Endothelial cell (in vitro differentiated cells): ENCODE data around the gene CEP152. TPM values are rescaled to one million over a fixed set of nuclear protein-coding genes. Genes with fewer than 3 reads are reported as not detected.

Source experiments
- DNase-seq: peaks from one replicate; pipeline ENCODE4 v3.0.0; 2021; ENCODE audit warnings: low spot score
- H3K27ac Mint-ChIP-seq: one replicate; pipeline ENCODE4 v1.8.0; 2021; ENCODE audit warnings: mixed read lengths, inconsistent platforms; ENCODE audit not compliant: unreplicated experiment
- H3K27me3 Mint-ChIP-seq: one replicate; pipeline ENCODE4 v1.8.0; 2021; ENCODE audit warnings: mild to moderate bottlenecking, moderate library complexity, mixed read lengths, inconsistent platforms; ENCODE audit not compliant: unreplicated experiment
- H3K36me3 Mint-ChIP-seq: one replicate; pipeline ENCODE4 v1.8.0; 2021; ENCODE audit warnings: mild to moderate bottlenecking, low read depth, mixed read lengths, inconsistent platforms; ENCODE audit not compliant: unreplicated experiment
- H3K4me1 Mint-ChIP-seq: one replicate; pipeline ENCODE4 v1.8.0; 2021; ENCODE audit warnings: mild to moderate bottlenecking, mixed read lengths, inconsistent platforms; ENCODE audit not compliant: unreplicated experiment
- H3K4me3 Mint-ChIP-seq: one replicate; pipeline ENCODE4 v1.8.0; 2021; ENCODE audit warnings: mild to moderate bottlenecking, mixed read lengths, inconsistent platforms; ENCODE audit not compliant: unreplicated experiment
- H3K9me3 Mint-ChIP-seq: one replicate; pipeline ENCODE4 v1.8.0; 2021; ENCODE audit warnings: mixed read lengths, inconsistent platforms; ENCODE audit not compliant: unreplicated experiment
- total RNA-seq: library from RNA; stranded (reverse); fragmentation: NEBNext Ultra II Directional; extraction: Animal tissue kit (Norgen Biotek cat#: 25700); gene quantifications from one replicate; pipeline ENCODE4 v1.2.1, GENCODE V29; 2021; ENCODE audit not compliant: unreplicated experiment
- TF ChIP-seq, protein P1 (sequence below): fragments of 200-600 bp; sonication (generic); IDR thresholded peaks from one replicate; pipeline ENCODE4 v1.5.0; 2021; ENCODE audit warnings: antibody characterized with exemption; ENCODE audit not compliant: unreplicated experiment

CEP152 gene
- total RNA-seq, 1 donor from 2014 or later, result 4.7 TPM

DNA sequence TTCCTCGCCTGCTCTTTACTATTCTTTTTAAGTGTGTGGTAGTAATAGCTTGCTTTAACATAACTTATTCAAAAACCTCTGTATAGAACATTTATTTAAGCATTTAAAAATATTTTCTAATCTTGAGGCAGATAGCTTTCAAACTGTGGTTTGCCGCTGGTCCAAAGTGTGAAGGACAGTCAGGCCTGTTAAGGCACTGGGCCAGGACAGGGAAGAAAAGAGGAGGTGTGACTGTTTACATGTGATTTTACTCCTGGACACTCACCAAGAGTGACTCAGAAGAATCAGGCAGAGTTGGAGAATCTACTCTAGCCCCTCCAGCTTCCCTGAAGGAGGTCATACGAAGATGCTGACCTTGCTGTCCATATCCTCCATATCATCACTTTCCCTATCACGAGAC is 44.7 kb downstream of the CEP152 start:
- DNase-seq, result no peak
- Mint-ChIP-seq H3K4me1 (no peaks in the 10 kb centered on the region), H3K27ac (no peak overlapping the region), H3K4me3 (no peak overlapping the region), H3K27me3 (no peaks in the 10 kb centered on the region), H3K36me3 (no peaks in the 10 kb centered on the region), H3K9me3 (no peaks in the 10 kb centered on the region)
- TF ChIP-seq, protein P1, sequence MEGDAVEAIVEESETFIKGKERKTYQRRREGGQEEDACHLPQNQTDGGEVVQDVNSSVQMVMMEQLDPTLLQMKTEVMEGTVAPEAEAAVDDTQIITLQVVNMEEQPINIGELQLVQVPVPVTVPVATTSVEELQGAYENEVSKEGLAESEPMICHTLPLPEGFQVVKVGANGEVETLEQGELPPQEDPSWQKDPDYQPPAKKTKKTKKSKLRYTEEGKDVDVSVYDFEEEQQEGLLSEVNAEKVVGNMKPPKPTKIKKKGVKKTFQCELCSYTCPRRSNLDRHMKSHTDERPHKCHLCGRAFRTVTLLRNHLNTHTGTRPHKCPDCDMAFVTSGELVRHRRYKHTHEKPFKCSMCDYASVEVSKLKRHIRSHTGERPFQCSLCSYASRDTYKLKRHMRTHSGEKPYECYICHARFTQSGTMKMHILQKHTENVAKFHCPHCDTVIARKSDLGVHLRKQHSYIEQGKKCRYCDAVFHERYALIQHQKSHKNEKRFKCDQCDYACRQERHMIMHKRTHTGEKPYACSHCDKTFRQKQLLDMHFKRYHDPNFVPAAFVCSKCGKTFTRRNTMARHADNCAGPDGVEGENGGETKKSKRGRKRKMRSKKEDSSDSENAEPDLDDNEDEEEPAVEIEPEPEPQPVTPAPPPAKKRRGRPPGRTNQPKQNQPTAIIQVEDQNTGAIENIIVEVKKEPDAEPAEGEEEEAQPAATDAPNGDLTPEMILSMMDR, result no peak

DNA sequence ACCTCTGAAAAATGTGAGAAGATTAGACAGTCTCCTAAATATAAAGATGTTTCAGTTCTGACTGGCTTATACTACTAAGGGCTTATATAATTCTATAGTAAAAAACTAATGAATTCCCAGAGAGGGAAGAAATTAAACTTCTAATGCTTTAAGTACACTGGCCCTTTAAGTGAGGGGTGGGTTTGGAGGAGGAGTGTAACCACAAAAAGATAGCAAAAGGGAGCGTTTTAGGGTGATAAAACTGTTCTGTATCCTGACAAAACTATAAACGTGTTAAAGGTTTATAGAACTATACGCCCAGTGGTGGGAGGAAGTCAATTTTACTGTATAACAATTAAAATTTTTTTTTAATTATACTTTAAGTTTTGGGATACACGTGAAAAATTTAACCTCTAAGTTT is 45.8 kb downstream of the CEP152 start:
- TF ChIP-seq, protein P1, result no peak
- H3K4me3 Mint-ChIP-seq, result no peak overlapping the region
- H3K36me3 Mint-ChIP-seq, result no peaks in the 10 kb centered on the region
- no peak for DNase-seq
- H3K27ac Mint-ChIP-seq, result no peak overlapping the region
- H3K4me1 Mint-ChIP-seq, result no peaks in the 10 kb centered on the region
- no peaks in the 10 kb centered on the region for H3K27me3 Mint-ChIP-seq
- no peaks in the 10 kb centered on the region for H3K9me3 Mint-ChIP-seq

DNA sequence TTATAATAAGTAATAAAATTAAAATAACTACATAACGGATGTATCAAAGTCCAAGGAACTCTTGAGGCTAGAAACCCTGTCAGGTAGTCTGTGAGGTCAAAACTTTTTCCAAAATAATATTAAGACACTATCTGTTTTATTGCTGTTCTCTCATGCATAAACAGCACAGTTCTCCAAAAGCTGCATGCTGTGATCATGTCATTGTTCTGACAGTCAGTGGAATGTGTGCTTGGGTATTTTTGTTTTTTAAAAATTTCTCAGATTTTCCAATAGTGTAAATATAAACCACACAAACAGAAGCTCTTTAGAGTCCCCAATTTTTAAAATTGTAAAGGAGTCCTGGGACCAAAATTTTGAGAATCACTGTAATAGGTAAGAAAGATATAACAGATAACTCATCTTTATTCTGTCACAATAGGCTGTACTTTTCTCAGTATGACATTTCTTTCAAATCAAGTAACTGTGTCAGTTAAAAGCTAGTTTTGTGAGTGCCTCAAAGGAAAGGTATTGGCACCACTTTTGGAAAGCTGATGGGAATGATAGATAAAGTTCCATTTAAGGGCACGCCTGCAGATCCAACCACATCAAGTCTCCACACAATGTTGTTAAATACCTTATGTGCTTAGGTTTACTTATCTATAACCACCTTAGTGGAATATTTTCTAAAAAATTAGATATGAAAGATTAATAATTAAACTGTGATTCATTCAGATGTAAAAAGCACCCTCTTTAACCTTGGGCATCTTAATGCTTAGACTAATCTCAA is 49.3 kb downstream of the CEP152 start:
- TF ChIP-seq, protein P1, result no peak
- H3K4me3 Mint-ChIP-seq, result no peak overlapping the region
- no peaks in the 10 kb centered on the region for H3K4me1 Mint-ChIP-seq
- no peaks in the 10 kb centered on the region for H3K36me3 Mint-ChIP-seq
- H3K9me3 Mint-ChIP-seq, result no peaks in the 10 kb centered on the region
- DNase-seq, result no peak
- no peaks in the 10 kb centered on the region for H3K27me3 Mint-ChIP-seq
- H3K27ac Mint-ChIP-seq, result no peak overlapping the region

DNA sequence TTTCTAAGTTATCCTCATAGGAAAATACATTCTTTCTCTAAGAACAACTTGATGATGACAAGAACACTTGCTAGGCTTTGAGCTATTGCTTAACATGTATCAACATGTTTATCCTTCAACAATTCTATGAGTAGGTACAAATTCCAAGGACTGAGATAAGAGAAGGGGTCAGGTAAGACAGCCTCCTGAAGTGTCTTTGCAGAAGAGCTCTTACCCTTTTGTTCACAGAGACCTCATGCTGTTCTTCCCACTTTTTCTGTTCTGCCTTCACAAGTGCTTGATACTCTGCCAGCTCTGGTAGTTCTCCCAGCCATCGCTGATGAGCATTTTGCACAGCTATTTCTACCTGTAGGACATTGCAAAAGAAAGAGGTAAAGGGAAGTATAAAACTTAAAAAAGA is 50.9 kb downstream of the CEP152 start:
- TF ChIP-seq, protein P1, result no peak
- DNase-seq, result no peak
- Mint-ChIP-seq H3K9me3 (no peaks in the 10 kb centered on the region), H3K36me3 (no peaks in the 10 kb centered on the region), H3K27me3 (no peaks in the 10 kb centered on the region), H3K4me1 (no peaks in the 10 kb centered on the region), H3K27ac (no peak overlapping the region), H3K4me3 (no peak overlapping the region)

DNA sequence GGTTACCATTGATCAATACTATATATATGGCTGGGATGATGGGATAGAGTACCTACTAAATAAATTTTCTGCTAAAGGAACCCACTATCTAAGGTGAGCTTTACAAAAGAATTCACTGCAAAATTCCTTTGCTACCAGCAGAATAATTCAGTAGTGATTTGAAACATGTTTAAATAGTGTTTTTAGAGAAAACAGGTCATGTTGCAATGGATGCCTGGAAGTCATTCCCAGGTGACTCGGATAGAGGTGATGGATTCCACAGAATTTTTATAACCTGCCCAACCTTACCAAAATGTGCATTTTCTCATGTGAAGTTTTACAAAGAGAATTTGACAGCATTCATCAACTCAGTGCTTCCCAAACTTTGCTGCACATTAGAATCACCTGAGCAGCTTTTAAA is 53.2 kb downstream of the CEP152 start:
- H3K27ac Mint-ChIP-seq, result no peak overlapping the region
- TF ChIP-seq, protein P1, result no peak
- no peaks in the 10 kb centered on the region for H3K4me1 Mint-ChIP-seq
- no peak overlapping the region for H3K4me3 Mint-ChIP-seq
- H3K27me3 Mint-ChIP-seq, result no peaks in the 10 kb centered on the region
- H3K9me3 Mint-ChIP-seq, result no peaks in the 10 kb centered on the region
- no peaks in the 10 kb centered on the region for H3K36me3 Mint-ChIP-seq
- DNase-seq, result no peak
